IPS-NIHi7 (cell line): ENCODE results near the gene LTF.

Source experiments
- DNase-seq: peaks from one replicate; pipeline ENCODE4 v3.0.0; 2012; ENCODE audit warnings: mixed read lengths; ENCODE audit errors: extremely low spot score

The LTF gene

GRCh38 chr3:46469680-46470357 lies 5.1 kb upstream of the LTF start:
- no peak for DNase-seq

GRCh38 chr3:46468753-46469600 lies 4.3 kb upstream of the LTF start:
- DNase-seq = no peak

- DNase-seq = no peak
Observed at GRCh38 chr3:46467562-46467961, 2.9 kb upstream of the LTF start.

GRCh38 chr3:46466871-46467403 lies 2.2 kb upstream of the LTF start:
- no peak for DNase-seq

- no peak for DNase-seq
Observed at GRCh38 chr3:46466273-46466672, 1.6 kb upstream of the LTF start.

GRCh38 chr3:46465196-46465520 lies 453 bp upstream of the LTF start:
- no peak for DNase-seq

- DNase-seq = no peak
Observed at GRCh38 chr3:46463868-46464241, 850 bp downstream of the LTF start.

GRCh38 chr3:46463120-46463867 lies 1.4 kb downstream of the LTF start:
- no peak for DNase-seq

GRCh38 chr3:46462511-46462910 lies 2.2 kb downstream of the LTF start:
- DNase-seq = no peak

- no peak for DNase-seq
Observed at GRCh38 chr3:46462111-46462510, 2.6 kb downstream of the LTF start.

GRCh38 chr3:46460051-46460450 lies 4.7 kb downstream of the LTF start:
- no peak for DNase-seq

- no peak for DNase-seq
Observed at GRCh38 chr3:46456118-46456517, 8.6 kb downstream of the LTF start.

GRCh38 chr3:46455231-46456115 lies 9.2 kb downstream of the LTF start:
- DNase-seq = no peak

GRCh38 chr3:46454606-46455005 lies 10.1 kb downstream of the LTF start:
- no peak for DNase-seq

GRCh38 chr3:46454209-46454595 lies 10.5 kb downstream of the LTF start:
- no peak for DNase-seq

- no peak for DNase-seq
Observed at GRCh38 chr3:46453526-46454208, 11.0 kb downstream of the LTF start.

- peak; percentile 73 for DNase-seq
Observed at GRCh38 chr3:46449755-46450552, 14.8 kb downstream of the LTF start.

GRCh38 chr3:46448721-46449120 lies 16.0 kb downstream of the LTF start:
- no peak for DNase-seq

- DNase-seq = no peak
Observed at GRCh38 chr3:46447228-46447985, 17.3 kb downstream of the LTF start.
